HG02763 (cell line): ENCODE data around the gene SYT8.

Experiments
- ATAC-seq: cut with Tn5 transposase; IDR thresholded peaks from one replicate; pipeline ENCODE4 v1.9.1; 2021; ENCODE audit warnings: mild to moderate bottlenecking, moderate library complexity; ENCODE audit not compliant: unreplicated experiment

SYT8 gene

DNA sequence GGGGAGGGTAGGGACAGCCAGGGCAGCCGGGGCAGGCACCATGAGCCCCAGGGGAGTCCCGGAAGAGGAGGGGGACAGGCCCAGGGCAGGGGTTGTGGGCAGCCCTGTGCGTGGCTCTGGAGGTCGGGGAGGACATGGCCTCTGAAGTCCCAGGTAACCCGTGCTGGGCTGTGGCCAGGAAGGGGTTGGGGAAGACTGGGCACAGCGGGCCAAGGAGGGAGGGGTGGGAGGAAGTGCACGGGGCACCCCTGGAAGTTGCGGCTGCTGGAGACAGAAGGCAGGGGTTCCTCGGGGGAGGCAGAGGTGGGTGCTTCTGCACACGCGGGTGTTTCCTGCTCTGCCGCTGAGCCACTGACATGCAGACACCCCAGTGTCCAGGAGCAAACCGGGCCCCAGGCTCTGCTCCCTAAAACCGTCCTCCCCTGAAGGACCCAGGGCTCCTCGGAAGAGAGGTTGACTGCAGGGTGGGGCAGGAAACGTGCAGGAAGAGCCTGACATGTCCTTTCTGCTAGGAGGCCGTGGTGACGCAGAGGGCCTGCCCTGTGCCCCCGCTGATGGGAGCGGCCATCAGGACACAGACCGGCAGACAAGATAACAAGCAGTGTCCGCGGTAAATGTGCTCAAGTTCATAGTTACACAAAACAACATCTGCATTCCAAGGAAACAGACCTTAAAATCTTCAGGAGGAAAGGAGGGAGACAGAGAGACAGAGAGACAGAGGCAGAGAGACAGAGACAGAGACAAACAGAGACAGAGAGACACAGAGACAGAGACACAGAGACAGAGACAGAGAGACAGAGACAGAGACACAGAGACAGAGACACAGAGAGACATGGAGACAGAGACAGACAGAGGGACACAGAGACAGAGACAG, 9.7 kb downstream of the SYT8 start:
- no peak for ATAC-seq

- no peak for ATAC-seq
These were observed 10.3 kb downstream of the SYT8 start for GRCh38 chr11:1845095-1845429.

- no peak for ATAC-seq
These were observed 11.0 kb downstream of the SYT8 start for GRCh38 chr11:1845561-1846452.

DNA sequence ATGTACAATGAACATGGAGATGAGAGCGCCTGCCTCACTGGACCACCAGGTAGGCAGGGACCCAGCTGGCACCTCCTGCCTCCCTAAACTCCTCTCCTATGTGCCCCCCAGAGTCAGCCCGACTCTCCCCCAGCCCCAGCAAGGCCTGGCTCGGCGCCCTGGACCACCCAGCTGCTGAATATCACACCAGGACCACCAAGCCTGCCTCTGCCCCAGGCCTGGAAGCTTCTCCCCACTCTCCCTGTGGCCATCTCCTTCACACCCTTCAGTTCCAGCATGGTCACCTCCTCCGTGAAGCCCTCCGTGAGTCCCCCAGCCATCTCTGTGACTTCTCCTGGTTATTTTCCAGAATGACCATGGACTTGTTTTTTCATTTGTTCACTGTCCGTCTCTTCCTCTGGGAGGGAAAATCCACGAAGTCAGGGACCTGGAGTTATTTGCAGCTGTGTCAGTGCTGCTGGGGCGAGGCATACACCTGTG, 11.7 kb downstream of the SYT8 start:
- ATAC-seq: no peak

- ATAC-seq: no peak
These were observed 12.4 kb downstream of the SYT8 start for GRCh38 chr11:1847006-1847735.

- ATAC-seq: no peak
These were observed 13.3 kb downstream of the SYT8 start for GRCh38 chr11:1847926-1848639.

DNA sequence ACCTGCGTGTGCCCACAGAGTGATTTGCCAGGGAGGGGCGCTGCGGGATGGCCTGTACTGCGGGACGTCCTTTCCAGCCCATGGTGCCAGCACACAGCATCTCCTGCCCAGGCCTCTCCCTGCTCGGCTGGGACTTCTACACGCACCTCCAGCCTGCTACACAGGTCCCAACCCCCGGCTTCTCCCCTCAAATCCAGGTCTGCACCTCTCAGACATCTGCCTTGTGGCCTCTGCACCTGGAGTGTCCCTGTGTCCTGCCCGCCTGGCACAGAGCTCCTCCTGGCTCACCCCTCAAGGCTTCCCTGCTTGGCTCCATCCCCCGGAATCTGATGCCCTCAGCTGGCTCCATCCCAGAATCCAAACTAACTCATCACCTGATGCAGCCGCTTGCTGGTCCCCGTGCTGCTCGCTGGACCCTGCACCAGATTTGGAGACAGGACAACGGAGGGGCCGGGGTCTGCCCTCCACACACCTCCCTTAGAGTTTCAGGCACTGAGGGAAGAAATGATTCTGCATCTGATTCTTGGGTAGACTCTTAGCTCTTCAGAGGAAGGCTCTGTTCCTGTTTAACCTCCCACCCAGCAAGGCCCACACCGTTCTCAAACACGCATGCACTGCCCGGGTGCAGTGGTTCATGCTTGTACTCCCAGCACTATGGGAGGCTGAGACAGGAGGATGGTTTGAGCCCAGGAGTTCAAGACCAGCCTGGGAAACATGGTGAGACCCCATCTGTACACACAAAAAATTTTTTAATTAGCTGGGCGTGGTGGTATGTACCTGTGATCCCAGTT, 14.0 kb downstream of the SYT8 start:
- ATAC-seq: no peak

DNA sequence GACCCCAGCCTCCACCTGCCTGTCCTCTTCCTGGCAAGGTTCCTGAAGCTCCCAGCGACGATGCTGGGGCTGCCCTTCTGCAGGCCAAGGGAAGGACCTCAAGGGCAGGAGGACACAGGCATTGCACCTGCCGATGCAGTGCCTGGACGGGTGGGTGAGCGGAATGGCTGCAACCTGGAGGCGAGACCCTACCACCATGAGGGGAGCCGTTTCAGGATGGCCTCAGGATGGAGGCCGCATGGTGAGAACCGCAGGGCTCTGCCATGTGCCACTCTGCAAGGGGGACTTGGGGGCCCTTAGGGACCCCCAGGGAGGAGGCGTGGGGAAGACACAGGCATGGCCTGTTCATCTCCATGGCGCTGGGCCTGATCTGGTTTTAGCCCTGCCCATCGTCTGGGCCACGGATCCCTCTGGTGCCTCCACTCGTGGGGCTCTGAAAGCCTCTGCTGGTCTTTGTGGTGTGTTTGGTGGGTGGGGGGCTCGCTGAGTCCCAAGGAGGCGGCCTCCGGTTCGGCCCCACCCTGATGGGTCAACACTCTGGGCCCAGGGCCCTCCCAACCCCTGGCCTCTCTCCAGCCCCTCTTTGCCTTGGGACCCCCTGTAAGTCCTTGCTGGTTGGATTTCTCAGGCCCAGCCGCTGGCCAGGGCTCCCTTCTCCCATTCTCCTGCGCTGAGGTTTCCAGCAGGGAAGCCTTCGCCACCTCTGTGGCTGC, 16.8 kb downstream of the SYT8 start:
- no peak for ATAC-seq

GRCh38 chr11:1852271-1852876, 17.6 kb downstream of the SYT8 start:
- peak; percentile 1 for ATAC-seq

DNA sequence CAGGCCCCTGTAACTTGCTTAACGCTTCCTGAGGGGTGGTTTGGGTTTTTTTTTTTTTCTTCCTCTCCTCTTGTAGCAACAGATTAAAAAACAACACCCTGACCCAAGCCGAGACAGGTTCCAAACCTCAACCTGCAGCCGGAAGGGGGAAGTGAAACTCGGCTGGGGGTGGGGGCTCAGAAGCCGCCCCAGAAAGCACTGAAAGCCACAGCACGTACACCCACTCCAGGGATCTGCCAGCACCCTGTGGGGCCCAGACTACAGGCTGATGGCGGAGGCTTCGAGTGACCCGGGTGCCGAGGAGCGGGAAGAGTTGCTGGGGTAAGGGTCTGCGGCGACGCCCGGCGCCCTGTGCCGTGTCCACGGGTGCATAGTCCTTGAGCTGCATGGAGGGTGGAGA, 18.1 kb downstream of the SYT8 start, which contains the start of gene LSP1:
LSP1 (plus strand) TSS at position 208 of the 400 bp plus-strand sequence; CDS start at position 269, 61 bp downstream.
- peak; percentile 36 for ATAC-seq

GRCh38 chr11:1853376-1854131, 18.8 kb downstream of the SYT8 start:
- no peak for ATAC-seq

- peak; percentile 30 for ATAC-seq
These were observed 19.6 kb downstream of the SYT8 start for GRCh38 chr11:1854132-1854948.

DNA sequence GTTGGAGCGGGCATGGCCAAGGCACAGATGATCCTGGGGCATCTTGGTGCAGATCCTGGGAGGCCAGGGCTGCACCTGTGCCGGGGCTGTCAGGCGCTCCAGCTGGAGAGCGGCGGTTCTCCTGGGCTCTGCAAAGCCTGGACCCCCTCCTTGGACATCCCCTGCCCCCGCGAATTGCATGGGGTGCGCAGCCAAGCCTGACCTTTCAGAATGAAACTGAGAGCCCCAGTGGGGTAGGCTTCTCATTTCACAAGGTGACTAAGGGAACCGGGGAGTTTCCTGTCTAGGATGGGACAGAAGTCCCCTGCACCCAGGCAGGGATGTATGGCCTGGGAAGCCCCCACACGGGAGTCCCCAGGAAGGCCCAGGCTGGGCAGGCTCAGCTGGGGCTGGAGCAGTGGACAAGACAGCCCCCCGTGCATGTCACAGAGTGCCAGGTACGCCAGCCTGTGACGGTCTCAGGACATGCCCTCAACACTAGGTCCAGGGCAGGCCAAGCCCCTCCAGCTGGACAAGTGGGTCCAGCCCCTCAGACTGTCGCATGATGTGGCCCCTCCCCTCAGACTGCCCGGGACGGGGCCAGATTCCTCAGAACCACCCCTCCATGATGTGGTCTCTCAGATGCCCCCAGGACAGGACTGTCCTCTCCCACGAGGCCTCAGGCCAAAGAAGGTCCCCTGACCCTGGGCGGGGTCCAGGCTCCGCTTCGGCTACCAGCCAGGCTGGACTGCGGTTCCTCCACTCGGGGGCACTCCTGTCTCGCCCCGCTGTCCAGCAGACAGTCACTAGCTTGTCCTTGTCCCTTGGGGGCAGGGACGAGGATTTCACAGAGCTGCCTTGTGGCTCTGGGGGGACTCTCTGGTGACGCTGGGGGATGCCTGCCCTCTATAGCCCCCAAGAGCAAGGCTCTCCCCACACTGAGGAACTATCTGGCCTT, 20.4 kb downstream of the SYT8 start:
- ATAC-seq: peak; percentile 28

DNA sequence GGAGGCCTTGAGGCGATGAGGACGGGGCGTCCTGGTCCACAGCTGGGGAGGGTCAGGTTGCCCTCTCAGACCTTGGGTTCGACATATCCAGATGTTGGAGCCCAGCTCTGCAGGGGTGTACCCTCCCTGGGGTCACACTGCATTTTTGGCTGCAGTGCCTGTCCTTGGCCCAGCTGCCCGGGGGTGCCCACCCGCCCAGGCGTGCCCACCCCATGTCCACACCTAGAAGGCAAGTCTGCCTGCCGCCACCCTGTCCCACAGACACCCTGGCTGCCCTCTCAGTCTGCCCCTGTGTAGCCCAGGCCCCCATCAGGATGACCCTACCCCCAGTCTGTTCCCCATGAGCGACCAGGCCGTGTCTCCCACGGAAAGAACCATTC, 21.1 kb downstream of the SYT8 start:
- no peak for ATAC-seq

- ATAC-seq: no peak
These were observed 21.7 kb downstream of the SYT8 start for GRCh38 chr11:1856306-1857005.
